Right lobe of liver (tissue), 6 donors: Measurements from ENCODE around the gene PDE6G. TPM values are rescaled to one million over a fixed set of nuclear protein-coding genes. Genes with fewer than 3 reads are reported as not detected.
A peak's percentile ranks its signal among the peaks of the same experiment; 100 is the strongest.
"Not testable (repeated sequence)": the region's sequence is repeated elsewhere in the genome, so short reads cannot be mapped to it uniquely, and the experiment has no call there.

Experiments
- ATAC-seq, 4 donors: fragments of 200-7000 bp; cut with Tn5 transposase; one replicate each; pipeline ENCODE4 v1.9.1; 2020; ENCODE audit warnings: mild to moderate bottlenecking in 4 of 4, moderate library complexity in 4 of 4
- DNase-seq, 3 donors: peaks; one replicate each; pipeline ENCODE4 v3.0.0-alpha.2; 2020
- H3K27ac ChIP-seq, 3 donors: fragments of 200-600 bp; one replicate each; pipeline ENCODE4 v1.8.0; 2022
- H3K27me3 ChIP-seq, 2 donors: fragments of 200-600 bp; one replicate each; pipeline ENCODE4 v1.8.0; 2022
- H3K36me3 ChIP-seq, 4 donors: fragments of 200-600 bp; sonication (generic) in 1 of 4; one replicate each; pipeline versions ENCODE4 v1.5.1 to v1.8.0; 2017 to 2022; ENCODE audit warnings: control low read depth in 1 of 4
- H3K4me1 ChIP-seq, 4 donors: fragments of 200-600 bp; sonication (generic) in 1 of 4; one replicate each; pipeline versions ENCODE4 v1.5.1 to v1.8.0; 2017 to 2022; ENCODE audit warnings: control low read depth in 1 of 4
- H3K4me3 ChIP-seq, 3 donors: fragments of 200-600 bp; one replicate each; pipeline ENCODE4 v1.8.0; 2022
- H3K9me3 ChIP-seq, 4 donors: fragments of 200-600 bp; sonication (generic) in 1 of 4; one replicate each; pipeline versions ENCODE4 v1.5.1 to v1.8.0; 2017 to 2022; ENCODE audit warnings: control low read depth in 1 of 4
- CTCF ChIP-seq, 4 donors: fragments of 200-600 bp in 3 of 4; fragments of 450-650 bp in 1 of 4; IDR thresholded peaks; one replicate each; pipeline versions ENCODE4 v1.5.1 to v1.8.0; 2016 to 2022; ENCODE audit warnings: antibody characterized with exemption in 4 of 4, mild to moderate bottlenecking in 2 of 4
- POLR2A ChIP-seq: fragments of 450-650 bp; IDR thresholded peaks from one replicate; pipeline ENCODE4 v1.6.1; 2017; ENCODE audit warnings: antibody characterized with exemption, mild to moderate bottlenecking
- WGBS: methylation state at CpG from one replicate; pipeline ENCODE4 v1.1.6; 2018; ENCODE audit warnings: low coverage, low lambda C conversion rate; ENCODE audit not compliant: insufficient coverage; ENCODE audit errors: missing lambda C conversion rate; 5-methylcytosine and 5-hydroxymethylcytosine counted together
- intact Hi-C, 2 donors: fragments of 100-400 bp; cut with DNase I; formaldehyde crosslinking; loops; one replicate each; pipeline versions ENCODE4 v1.11.2 to v1.14.1; 2022
- total RNA-seq, 6 experiments: library from RNA; depleted of rRNA in 2 of 6; stranded (reverse); fragments of >200 nt in 2 of 6; fragmentation: NEBNext Ultra II Directional in 3 of 6; extraction: Animal tissue kit (Norgen Biotek cat#: 25700) in 3 of 6; gene quantifications; one replicate each; pipeline versions ENCODE4 v1.1.0 to v1.2.4, GENCODE V29; 2016 to 2023
- donor health status: DM: no; HTN: yes; CAD: no.
- donor health status: DM: no; HTN: no; CAD: no.
- donor health status: DM: no; HTN: no; CAD: no.
- donor health status: DM: no; HTN: yes; CAD: no.
- donor health status: DM: no; HTN: yes; CAD: no.

PDE6G gene
- total RNA-seq, 6 experiments from 2014 or later, result 0.40 to 0.93 (median 0.68) TPM; not detected in 2

GRCh38 chr17:81676906-81677305 is 20.6 kb upstream of the PDE6G start:
- H3K27ac ChIP-seq, result no peak overlapping the region
- H3K9me3 ChIP-seq, result no peaks in the 10 kb centered on the region
- peaks cover 0 to 16% (median 6%) of the 10 kb centered on the region in 4 donors for H3K4me1 ChIP-seq
- peak in 1 of 4 donors; percentile 37 for ATAC-seq
- TF ChIP-seq POLR2A, result no peak
- no peak for TF ChIP-seq CTCF (IDR thresholded peaks at IDR 0.05)
- intact Hi-C loops, result no loop called here
- no peaks in the 10 kb centered on the region for H3K27me3 ChIP-seq
- no peak overlapping the region for H3K4me3 ChIP-seq
- peak in 1 of 3 donors; percentile 69 for DNase-seq
- WGBS, result no CpG with 5 or more reads among the region's 17 CpGs
- H3K36me3 ChIP-seq, result peaks cover 0 to 21% (median 3%) of the 10 kb centered on the region in 4 donors

- Histone ChIP-seq H3K36me3 (peaks cover 0 to 29% (median 5%) of the 10 kb centered on the region in 4 donors), H3K4me1 (peaks cover 0 to 13% (median 6%) of the 10 kb centered on the region in 4 donors)
- peak in 1 of 4 donors; percentile 4 for ATAC-seq
- WGBS, result 71% methylated on average over 7 of the region's 18 CpGs
- peak; percentile 58 to 67 (median 63) for TF ChIP-seq CTCF (IDR thresholded peaks at IDR 0.05)
- DNase-seq, H3K27ac ChIP-seq, intact Hi-C loops, H3K4me3 ChIP-seq, H3K9me3 ChIP-seq, H3K27me3 ChIP-seq: not testable (repeated sequence)
Measured at GRCh38 chr17:81675515-81676221, 19.3 kb upstream of the PDE6G start.

- WGBS, result 73% methylated on average over 12 of the region's 18 CpGs
- H3K27ac ChIP-seq, result no peak overlapping the region
- no peak overlapping the region for H3K4me3 ChIP-seq
- no peak for ATAC-seq
- no peaks in the 10 kb centered on the region for H3K9me3 ChIP-seq
- H3K36me3 ChIP-seq, result peaks cover 0 to 38% (median 8%) of the 10 kb centered on the region in 4 donors
- no peaks in the 10 kb centered on the region for H3K4me1 ChIP-seq
- intact Hi-C loops, result loop anchor here in 1 of 2 donors (5.0 kb wide), 1 partner anchor 34 kb away; no protein-coding TSS in a partner anchor
- DNase-seq, result no peak
- no peaks in the 10 kb centered on the region for H3K27me3 ChIP-seq
- no peak for TF ChIP-seq CTCF (IDR thresholded peaks at IDR 0.05)
- no peak for TF ChIP-seq POLR2A
Measured at GRCh38 chr17:81673561-81674258, 17.4 kb upstream of the PDE6G start.

GRCh38 chr17:81672954-81673353 is 16.6 kb upstream of the PDE6G start:
- Histone ChIP-seq H3K4me1 (peaks cover 0 to under 1% (median 0%) of the 10 kb centered on the region in 4 donors), H3K27ac (no peak overlapping the region), H3K36me3 (peaks cover 0 to 44% (median 8%) of the 10 kb centered on the region in 4 donors), H3K27me3 (no peaks in the 10 kb centered on the region), H3K9me3 (no peaks in the 10 kb centered on the region), H3K4me3 (no peak overlapping the region)
- no peak for TF ChIP-seq CTCF (IDR thresholded peaks at IDR 0.05)
- TF ChIP-seq POLR2A, result no peak
- DNase-seq (peak in 1 of 3 donors; percentile 11), ATAC-seq (peak in 1 of 4 donors; percentile 5)
- WGBS, result 91% methylated on average over 6 of the region's 16 CpGs
- intact Hi-C loops, result loop anchor here in 1 of 2 donors (5.0 kb wide), 1 partner anchor 34 kb away; no protein-coding TSS in a partner anchor
